ENCODE measurements around the gene PLXNA1. TPM values are rescaled to one million over a fixed set of nuclear protein-coding genes. Genes with fewer than 3 reads are reported as not detected.

Gene PLXNA1
- total RNA-seq: 10 to 100 TPM; 20.8 to 56.7 (median 27.7) TPM

DNA sequence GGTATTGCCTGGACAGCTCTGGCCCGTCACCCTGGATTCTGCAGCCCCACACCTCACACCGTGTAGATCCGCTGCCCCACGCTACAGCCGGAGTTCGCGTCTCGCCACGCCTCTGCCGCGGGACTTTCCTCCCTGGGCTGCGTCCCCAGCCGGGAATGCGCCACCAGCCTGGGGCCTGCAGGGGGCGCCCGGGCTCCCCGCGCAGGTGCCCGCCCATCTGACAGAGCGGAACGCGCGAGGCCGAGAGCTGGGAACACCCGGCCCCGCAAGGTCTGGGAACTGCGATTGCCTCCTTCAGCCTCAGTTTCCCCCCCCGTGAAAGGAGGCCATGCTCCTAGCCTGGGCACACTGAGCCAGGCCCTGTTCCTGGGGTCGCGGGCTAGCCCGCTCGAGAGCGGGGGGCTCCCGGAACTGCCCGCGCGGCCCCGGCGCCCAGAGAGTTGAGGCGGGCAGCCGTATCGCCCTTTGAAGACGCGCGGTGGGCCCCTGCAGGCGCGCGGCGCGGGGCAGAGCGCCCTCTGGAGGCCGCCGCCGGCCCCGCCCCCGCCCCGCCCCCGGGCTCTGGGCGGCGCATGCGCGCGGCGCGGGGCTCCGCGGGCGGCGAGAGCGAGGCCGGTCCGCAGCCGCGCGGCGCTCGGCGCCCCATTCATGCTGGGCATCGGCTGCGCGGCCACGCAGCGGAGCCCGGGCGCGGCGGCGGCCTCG is at the start of gene PLXNA1:
Gene PLXNA1, plus strand, starts transcription at position 645 of the 705 bp plus-strand sequence. CDS start 5,479 bp downstream, outside the sequence.
- peak within 1 kb of the TSS; percentile 84 to 93 (median 88) for H3K27ac ChIP-seq
- in situ Hi-C loops (cut with MboI; ENCODE audit: low pct_ligation_motif_present in 1 of 4, low pct_unique_long_range_greater_than_20kb in 1 of 4, low sequenced_read_pairs in 3 of 4) (loop anchor here in 1 of 4 donors (10.0 kb wide), 1 partner anchor 228 kb away; no protein-coding TSS in a partner anchor), intact Hi-C loops (cut with DNase I; ENCODE audit: low total_unique reads) (loop anchor here (10.0 kb wide), 1 partner anchor 228 kb away; no protein-coding TSS in a partner anchor)
- no peaks in the 10 kb centered on the region for H3K36me3 ChIP-seq
- TF ChIP-seq POLR2AphosphoS5 (IDR thresholded peaks at IDR 0.05): no peak
- peak; percentile 95 to 98 (median 96) for TF ChIP-seq CTCF (IDR thresholded peaks at IDR 0.05)
- H3K9me3 ChIP-seq: no peaks in the 10 kb centered on the region
- H3K4me3 ChIP-seq: peak within 1 kb of the TSS; percentile 62 to 94 (median 74)
- peaks cover 6% of the 10 kb centered on the region for H3K27me3 ChIP-seq
- peaks cover 10 to 17% (median 12%) of the 10 kb centered on the region in 4 donors for H3K4me1 ChIP-seq
- peak; percentile 84 for DNase-seq
- WGBS, 2 donors (ENCODE audit: low coverage in 1 of 2): 1% methylated on average over 37 of the region's 89 CpGs; no CpG with 5 or more reads in 1 of the 2 donors

- no peak for DNase-seq
- intact Hi-C loops (cut with DNase I; ENCODE audit: low total_unique reads): no loop called here
Measured at GRCh38 chr3:126934031-126934531, 48.8 kb upstream of the PLXNA1 start.

DNA sequence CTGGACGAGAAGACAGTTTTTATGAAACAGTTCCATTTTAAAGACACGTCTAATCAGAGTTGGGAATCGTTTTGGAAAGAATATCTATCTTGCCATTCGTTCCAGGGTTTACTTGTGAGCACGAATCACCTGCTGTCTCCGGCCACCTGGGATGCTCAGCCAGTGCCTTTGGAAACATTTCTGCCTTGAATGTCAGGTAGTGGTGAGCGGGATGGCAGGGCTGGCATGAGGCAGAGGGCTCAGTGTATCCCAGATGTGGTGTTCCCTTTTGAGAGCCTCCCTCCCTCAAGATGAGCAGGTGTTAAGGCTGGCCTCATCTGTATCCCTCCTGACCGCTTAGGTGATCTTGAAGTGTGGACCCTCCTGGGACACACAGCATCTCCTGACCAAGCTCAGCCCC is 47.9 kb upstream of the PLXNA1 start:
- 92% methylated on average over 7 to 8 of the region's 8 CpGs for WGBS, 2 donors (ENCODE audit: low coverage in 1 of 2)
- Histone ChIP-seq H3K36me3 (no peaks in the 10 kb centered on the region), H3K4me1 (peaks cover 0 to 10% (median 10%) of the 10 kb centered on the region in 4 donors), H3K4me3 (no peak overlapping the region), H3K27ac (no peak overlapping the region), H3K27me3 (no peaks in the 10 kb centered on the region), H3K9me3 (no peaks in the 10 kb centered on the region)
- TF ChIP-seq EP300 (IDR thresholded peaks at IDR 0.05; ENCODE audit: low read depth): no peak
- no peak for TF ChIP-seq POLR2AphosphoS5 (IDR thresholded peaks at IDR 0.05)
- TF ChIP-seq POLR2A (IDR thresholded peaks at IDR 0.05): no peak
- TF ChIP-seq CTCF (IDR thresholded peaks at IDR 0.05): no peak
- DNase-seq: no peak
- in situ Hi-C loops (cut with MboI; ENCODE audit: low pct_ligation_motif_present in 1 of 4, low pct_unique_long_range_greater_than_20kb in 1 of 4, low sequenced_read_pairs in 3 of 4) (no loop called here), intact Hi-C loops (cut with DNase I; ENCODE audit: low total_unique reads) (no loop called here)

More at GRCh38 chr3:126934031-126934531, 48.8 kb upstream of the PLXNA1 start:
- TF ChIP-seq POLR2AphosphoS5 (IDR thresholded peaks at IDR 0.05): no peak
- TF ChIP-seq POLR2A (IDR thresholded peaks at IDR 0.05): no peak
- TF ChIP-seq CTCF (IDR thresholded peaks at IDR 0.05): no peak
- TF ChIP-seq EP300 (IDR thresholded peaks at IDR 0.05; ENCODE audit: low read depth): no peak
- WGBS, 2 donors (ENCODE audit: low coverage in 1 of 2): 67 to 100% methylated on average over 3 to 4 of the region's 4 CpGs
- H3K4me1 ChIP-seq: peaks cover 0 to 9% (median 6%) of the 10 kb centered on the region in 4 donors
- no peaks in the 10 kb centered on the region for H3K36me3 ChIP-seq
- no peaks in the 10 kb centered on the region for H3K9me3 ChIP-seq
- H3K4me3 ChIP-seq: no peak overlapping the region
- no peak overlapping the region for H3K27ac ChIP-seq
- H3K27me3 ChIP-seq: no peaks in the 10 kb centered on the region
- in situ Hi-C loops (cut with MboI; ENCODE audit: low pct_ligation_motif_present in 1 of 4, low pct_unique_long_range_greater_than_20kb in 1 of 4, low sequenced_read_pairs in 3 of 4): no loop called here

GRCh38 chr3:126935756-126936509 is 47.0 kb upstream of the PLXNA1 start:
- no peaks in the 10 kb centered on the region for H3K36me3 ChIP-seq
- peaks cover 0 to 10% (median 10%) of the 10 kb centered on the region in 4 donors for H3K4me1 ChIP-seq
- intact Hi-C loops (cut with DNase I; ENCODE audit: low total_unique reads): no loop called here
- H3K27ac ChIP-seq: no peak overlapping the region
- no peaks in the 10 kb centered on the region for H3K9me3 ChIP-seq
- 85 to 100% methylated on average over 1 to 4 of the region's 4 CpGs for WGBS, 2 donors (ENCODE audit: low coverage in 1 of 2)
- in situ Hi-C loops (cut with MboI; ENCODE audit: low pct_ligation_motif_present in 1 of 4, low pct_unique_long_range_greater_than_20kb in 1 of 4, low sequenced_read_pairs in 3 of 4): no loop called here
- DNase-seq: no peak
- H3K4me3 ChIP-seq: no peak overlapping the region
- H3K27me3 ChIP-seq: no peaks in the 10 kb centered on the region
- TF ChIP-seq POLR2A (IDR thresholded peaks at IDR 0.05): no peak
- TF ChIP-seq POLR2AphosphoS5 (IDR thresholded peaks at IDR 0.05): no peak
- no peak for TF ChIP-seq CTCF (IDR thresholded peaks at IDR 0.05)
- no peak for TF ChIP-seq EP300 (IDR thresholded peaks at IDR 0.05; ENCODE audit: low read depth)

All from transverse colon (tissue), 4 donors.